OCI-LY3 (cell line): ENCODE results near the gene SLC5A11.

Experiments
- EZH2phosphoT487 ChIP-seq: fragments of 200-600 bp; shearing (Covaris generic); IDR thresholded peaks from 2 replicates; pipeline ENCODE4 v1.6.1; 2018; ENCODE audit warnings: antibody characterized with exemption, mixed run types, low read depth
- TF ChIP-seq, protein P1 (sequence below): fragments of 200-600, 300-600 bp; sonication (generic); IDR thresholded peaks from 2 replicates; pipeline ENCODE4 v1.5.1; 2014; ENCODE audit warnings: antibody characterized with exemption, low read length, low read depth

DNA sequence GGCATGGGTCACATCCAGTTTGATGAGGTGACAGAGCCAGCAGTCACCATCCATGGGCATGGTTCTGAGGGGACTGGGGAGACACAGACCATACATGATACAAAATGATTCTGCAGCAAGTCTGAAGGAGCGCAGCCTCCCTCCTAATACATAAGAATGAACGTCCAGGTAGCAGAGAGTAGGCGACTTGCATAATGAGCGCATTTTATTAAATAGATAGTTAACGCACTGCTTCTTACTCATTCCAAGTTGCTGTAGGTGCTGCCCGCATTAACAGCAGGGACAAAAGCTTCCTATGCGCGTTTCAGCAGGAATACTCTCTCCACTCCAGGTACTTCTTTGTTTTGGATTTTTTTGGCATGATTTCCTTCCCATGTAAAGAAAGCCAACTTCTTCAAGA, 73.8 kb downstream of the SLC5A11 start:
- TF ChIP-seq, protein P1, sequence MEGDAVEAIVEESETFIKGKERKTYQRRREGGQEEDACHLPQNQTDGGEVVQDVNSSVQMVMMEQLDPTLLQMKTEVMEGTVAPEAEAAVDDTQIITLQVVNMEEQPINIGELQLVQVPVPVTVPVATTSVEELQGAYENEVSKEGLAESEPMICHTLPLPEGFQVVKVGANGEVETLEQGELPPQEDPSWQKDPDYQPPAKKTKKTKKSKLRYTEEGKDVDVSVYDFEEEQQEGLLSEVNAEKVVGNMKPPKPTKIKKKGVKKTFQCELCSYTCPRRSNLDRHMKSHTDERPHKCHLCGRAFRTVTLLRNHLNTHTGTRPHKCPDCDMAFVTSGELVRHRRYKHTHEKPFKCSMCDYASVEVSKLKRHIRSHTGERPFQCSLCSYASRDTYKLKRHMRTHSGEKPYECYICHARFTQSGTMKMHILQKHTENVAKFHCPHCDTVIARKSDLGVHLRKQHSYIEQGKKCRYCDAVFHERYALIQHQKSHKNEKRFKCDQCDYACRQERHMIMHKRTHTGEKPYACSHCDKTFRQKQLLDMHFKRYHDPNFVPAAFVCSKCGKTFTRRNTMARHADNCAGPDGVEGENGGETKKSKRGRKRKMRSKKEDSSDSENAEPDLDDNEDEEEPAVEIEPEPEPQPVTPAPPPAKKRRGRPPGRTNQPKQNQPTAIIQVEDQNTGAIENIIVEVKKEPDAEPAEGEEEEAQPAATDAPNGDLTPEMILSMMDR, result no peak
- no peak for TF ChIP-seq EZH2phosphoT487
